ENCODE data around the gene FYN.
"Not testable (repeated sequence)": the region's sequence is repeated elsewhere in the genome, so short reads cannot be mapped to it uniquely, and the experiment has no call there.

The FYN gene

DNA sequence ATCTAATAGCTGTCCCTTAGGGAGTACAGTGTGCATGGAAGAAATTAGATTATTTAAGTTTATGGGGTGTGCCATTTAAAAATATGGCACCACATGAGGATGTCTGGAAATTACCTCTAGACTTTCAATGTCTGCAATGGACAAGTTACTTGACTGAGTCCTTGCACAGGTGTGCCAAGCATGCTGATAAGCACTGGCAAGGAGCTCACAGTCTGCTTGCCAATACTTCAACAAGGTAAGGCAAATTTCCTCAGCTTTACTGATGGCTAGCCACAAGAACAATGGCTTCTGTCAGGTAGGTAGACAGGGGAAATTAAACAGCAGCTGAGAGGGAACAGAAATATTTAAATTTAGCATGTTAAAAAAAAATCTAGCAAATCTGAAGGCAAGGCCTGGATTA lies 176.4 kb downstream of the FYN start:
- no peak for DNase-seq

DNA sequence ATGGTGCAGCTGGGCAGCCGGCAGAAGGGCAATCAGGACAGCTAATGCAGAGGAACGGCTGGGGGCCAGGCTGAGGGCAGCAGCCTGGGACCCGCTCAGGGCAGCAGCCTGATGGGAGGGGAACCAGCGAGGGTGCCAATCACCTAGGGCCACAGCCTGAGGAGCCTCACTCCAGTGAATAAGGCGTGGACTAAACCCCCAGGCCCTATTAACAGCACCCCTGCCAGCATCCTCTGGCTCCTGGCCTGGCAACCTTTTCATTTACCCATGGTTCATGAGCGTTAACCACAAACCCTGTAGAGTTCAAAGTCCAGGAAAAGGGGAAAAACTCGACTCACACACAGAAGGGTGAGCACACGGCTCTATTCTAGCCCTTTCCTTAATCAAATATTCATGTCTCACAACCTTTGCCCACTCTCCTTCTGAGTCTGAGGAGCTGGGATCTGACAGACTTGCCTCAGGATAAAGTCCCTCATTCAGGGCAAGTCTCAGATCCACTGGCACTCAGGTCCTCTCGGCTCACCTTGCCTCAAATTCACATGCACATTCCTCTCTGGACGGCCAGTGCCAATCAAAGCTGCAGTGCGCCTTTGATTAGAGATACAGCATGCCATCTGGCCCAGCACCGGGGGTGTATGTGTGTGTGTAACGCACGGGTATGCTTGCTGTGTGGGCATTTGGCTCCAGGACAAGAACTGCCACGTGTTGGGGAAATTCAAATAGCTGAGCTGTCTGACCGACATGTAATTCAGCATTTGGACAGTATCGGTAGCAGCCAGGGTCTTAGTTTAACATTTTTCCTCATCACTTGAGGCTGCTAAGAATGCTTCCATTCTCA lies 180.7 kb downstream of the FYN start:
- DNase-seq: no peak

DNA sequence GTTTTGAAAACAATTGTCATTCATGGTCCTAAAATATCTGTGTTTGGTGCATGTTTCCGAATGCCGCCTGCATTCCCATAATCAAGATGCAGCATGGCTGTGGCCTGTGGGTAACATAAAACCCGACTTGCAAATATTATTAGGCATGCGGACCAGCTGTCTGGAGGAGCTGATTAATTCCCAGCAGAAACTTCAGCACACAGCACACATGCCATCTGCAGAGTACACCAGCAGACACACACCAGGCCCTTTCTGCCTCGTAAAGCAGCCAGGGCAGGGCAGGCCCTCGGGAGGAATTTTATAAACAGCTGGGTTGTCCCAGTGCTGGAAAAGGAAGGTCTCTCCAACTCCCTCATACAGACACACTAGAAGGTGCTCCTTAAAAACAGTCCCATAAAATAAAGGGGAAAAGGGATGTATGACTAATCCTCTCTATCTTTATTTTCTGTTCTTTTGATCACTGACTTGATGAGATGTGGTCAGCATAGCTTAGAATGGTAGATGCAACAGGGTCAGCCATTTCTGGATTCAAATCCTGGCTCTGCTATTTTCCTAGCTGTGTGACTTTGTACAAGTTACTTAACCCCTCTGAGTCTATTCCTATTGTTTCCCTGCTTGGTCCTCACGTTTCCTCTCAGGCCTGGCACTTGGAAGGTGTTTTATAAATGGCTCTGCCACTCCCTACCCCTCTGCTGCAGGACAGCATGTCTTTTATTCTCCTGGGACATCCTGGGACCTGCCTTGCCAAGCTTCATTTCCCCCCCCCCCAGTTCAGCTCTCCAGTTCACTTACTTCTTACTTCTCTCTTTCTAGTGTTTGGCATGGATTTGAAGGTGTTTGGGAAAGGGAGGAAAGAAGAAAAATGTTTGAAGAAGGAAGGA lies 181.7 kb downstream of the FYN start:
- no peak for DNase-seq

DNA sequence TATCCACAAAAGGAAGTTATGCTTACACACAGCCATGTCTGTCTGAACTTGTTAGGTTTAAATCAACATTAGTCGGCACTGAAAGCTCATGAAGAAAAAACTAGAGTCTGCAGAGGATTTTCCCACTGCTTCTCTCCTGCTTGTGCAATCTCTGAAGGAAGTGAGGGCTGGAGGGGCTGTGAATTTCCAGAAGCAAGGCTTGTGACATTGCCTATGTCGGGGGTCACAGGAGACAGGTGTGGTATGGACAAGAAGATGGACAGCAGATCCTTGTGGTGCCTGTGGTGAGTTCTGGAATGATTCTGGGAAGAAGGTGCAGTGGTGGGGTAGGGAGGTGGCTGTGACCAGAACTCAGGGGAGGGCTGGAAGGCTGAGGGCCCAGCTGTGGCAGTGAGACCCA lies 183.3 kb downstream of the FYN start:
- no peak for DNase-seq

DNA sequence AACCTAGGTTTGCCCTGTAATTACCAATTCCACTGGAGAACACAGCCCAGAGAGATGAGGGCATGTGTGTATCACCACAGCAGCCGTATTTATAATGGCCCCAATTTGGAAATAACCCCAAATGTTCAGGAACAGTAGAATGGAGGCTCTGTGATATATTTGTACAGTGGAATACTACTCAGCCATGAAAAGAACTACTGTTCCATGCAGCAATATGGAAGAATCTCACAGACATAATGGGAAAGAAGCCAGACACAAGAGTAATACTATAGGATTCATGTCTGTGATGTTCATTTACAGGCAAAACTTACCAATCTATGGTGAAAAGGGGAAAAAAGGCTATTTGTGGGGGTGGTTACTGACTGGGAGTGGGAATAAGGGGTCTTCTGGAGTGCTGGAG lies 183.8 kb downstream of the FYN start:
- no peak for DNase-seq

DNA sequence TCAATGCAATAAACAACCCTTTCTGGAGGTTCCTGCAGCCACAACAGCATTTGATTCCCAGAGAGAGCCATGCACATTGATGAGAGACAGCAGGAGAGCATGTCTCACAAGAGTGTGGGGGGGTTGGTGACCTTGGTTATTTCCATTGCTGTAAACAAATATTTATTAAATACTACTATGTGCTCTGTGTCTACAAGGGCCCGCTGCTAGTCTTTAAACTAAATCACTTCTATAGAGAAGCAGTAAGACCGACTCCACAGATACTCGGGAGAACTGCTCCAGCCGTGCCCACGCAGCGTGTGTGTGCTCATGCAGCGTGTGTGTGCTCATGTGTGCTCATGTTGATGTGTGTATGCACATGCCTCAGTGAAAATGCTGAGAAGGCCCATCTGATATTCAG lies 184.9 kb downstream of the FYN start:
- DNase-seq: no peak

DNA sequence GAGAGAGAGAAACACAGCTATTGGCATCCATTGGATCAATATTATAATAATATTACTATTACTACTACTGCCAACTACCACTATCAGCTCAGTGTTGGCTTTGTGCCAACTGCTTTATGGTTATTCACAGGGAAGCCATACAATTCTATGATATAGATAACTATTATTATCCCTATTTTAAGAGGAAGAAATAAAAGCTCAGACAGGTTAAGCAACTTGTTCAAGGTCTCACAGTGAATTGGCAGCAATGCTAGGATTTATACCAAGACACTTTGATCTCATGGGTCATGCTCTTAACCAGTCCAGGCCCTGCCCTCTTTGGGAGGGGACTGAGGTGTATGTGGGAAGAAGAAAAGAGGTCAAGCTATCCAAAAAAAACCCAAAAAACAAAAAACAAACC lies 185.6 kb downstream of the FYN start:
- DNase-seq: no peak

DNA sequence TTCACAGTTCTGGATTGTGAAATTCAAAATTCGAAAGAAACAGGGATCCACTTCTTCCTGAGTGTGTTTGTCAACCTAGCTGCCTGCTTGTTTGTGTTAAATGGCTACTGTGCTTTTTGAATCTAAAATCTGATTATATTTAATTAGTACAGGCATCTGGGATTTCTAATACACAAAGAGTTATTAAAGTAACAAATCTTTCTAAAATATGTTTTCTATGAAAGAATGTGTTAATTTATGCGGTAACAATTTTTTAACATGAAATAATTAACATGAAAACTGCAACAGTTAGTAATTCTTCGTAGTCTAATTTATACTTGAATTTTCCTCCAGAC lies 186.4 kb downstream of the FYN start:
- DNase-seq: no peak

DNA sequence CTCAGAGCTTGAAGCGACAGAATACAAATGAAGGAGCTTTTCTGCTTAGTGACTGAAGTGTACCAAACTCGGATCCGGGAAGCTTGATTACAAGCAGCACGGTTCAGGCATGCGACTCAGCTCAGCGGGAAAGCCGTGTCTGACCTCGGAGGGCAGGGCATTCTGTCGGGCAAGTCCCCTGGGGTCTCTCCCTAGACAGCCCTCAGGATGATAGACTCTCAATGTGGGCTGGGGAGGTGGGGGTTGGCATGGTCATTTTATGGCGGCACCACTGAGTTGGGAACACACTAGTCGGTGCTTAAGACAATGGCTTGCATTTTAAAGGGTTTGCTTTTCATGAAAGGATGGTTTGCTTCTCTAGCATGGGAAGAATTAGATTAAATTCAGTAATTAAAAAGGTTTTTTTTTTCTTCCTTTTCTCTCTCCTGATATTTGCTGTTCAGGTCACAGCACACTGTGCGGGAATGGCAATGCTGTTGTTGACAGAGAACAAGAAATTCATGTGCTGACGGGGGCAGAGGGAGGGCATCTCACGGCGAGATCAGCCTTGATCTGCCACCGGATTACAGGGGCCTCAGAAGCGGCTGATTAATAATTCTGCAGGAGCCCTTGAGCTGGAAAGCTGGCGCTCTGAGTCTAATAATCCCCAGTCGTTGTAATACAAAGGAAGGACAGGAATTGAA lies 186.9 kb downstream of the FYN start:
- DNase-seq: no peak

DNA sequence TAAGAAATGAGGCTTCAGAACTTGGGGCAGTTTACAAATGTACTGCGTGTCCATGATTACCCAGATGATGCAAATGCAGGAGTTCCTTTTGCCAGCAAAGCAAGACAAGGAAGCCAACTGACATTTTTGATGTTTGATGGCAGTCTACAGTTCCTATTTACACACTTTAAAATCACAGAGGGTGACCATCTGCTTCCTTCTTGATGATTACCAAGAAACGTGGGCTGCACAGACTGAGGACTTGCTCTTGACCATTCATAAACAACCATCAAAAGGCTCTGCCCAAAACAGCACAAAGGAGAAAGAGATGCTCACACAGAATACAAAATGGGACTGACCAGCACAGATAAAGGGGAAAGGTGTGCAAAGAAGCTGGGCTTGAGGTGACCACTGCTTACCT lies 187.7 kb downstream of the FYN start:
- DNase-seq: no peak

DNA sequence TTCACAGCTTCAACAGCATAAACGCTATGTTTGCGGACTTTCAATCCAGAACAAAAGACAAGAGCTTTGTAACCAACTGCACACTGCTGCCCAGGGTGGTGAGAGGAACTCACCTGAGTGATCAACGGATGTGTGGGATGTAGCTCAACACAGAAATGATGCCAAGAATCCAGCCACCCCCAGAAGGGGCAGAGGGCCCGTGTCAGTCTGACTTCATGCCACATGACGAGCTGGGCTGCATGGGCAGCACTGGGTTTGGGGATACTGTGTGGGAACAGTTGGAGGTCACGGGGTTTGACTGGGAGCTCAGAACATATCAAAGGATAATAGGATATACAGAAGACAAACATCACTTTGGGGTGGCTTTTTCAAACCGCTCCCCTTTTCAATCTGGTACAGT lies 188.2 kb downstream of the FYN start:
- no peak for DNase-seq

DNA sequence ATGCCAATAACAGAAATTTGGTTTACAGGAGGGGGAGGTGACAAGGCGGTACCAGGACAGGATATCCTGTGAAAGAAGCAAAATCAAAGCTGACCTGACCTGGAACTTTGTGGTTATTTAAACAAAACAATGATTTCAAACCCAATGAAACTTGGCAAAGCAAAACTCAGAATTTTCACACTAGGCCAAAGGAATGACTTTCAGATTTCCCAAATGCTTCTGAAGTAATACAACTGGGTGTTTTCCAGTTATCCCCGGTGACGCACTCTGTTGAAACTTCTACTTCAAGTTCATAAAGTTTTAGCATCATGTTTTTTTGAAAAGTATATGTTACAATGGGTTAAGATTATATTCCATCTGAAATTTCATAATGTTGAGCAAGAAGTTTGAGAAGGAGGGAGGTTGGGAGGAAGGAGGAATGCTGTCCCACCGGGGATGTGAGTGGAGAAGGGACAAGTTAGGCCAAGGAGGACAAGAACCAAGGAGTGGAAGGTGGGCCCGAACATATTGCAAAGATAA lies 189.4 kb downstream of the FYN start:
- DNase-seq: no peak

DNA sequence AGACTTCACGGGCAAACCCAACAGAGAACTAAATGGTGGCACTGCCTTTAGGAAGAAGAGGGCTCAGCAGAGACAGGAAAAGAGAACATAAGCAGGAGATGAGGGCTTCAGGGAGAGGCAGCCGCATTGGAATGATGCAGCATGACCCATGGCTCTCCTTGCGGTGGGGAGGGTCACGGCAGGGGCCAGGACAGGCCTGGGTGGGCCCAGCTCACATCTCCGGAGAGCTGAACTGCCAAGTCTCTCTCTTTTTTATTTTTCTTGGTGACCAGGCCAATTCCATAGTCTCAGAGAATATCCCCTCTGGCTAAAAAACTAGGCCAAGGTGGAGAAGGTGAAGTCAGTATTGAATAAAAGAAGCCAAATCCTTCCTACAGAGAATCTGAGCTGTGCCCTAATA lies 190.1 kb downstream of the FYN start:
- no peak for DNase-seq

DNA sequence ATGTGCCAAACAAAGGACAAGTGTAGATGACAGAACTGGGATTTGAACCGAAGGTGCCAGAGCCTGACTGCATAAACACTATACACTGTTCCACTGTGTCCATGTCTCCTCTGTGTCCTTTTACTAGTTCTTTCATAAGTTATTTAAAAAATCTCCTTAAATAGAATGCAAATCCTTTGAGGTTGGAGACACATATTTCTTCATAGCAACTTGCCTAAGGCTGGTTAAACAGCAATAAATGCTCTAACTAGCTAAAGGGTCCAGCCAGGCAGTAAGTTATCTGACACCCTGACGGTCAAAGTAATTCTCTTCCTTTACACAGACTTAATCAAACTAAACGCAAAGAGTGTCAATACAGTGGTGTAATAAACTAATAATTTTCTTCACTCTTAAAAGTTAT lies 191.4 kb downstream of the FYN start:
- no peak for DNase-seq

DNA sequence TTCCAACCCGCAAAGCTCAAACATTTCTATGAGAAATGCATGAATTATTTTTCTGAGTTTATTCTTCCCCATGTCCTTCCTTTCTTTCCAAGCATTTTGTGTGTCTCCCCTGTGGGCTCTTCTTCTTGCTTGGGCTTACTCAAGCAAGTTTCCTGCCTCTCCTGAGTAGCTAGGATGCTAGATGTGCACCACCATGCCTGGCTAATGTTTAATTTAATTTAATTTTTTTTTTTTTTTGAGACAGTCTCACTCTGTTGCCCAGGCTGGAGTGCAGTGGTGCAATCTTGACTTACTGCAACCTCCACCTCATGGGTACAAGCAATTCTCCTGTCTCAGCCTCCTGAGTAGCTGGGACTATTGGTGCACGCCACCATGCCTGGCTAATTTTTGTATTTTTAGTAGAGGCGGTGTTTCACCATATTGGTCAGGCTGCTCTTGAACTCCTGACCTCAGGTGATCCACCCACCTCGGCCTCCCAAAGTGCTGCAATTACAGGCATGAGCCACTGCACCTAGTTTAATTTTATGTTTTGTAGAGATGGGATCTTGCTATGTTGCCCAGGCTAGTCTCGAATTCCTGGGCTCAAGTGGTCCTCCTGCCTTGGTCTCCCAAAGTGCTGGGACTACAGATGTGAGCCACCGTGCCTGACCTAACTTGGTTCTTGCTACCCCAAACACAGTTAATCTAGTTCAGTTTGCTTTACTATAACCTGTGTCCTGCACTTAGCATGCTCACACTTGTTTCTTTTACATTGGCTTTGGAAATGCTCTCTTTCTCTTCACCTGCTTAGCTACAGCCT lies 192.2 kb downstream of the FYN start:
- DNase-seq: not testable (repeated sequence)

DNA sequence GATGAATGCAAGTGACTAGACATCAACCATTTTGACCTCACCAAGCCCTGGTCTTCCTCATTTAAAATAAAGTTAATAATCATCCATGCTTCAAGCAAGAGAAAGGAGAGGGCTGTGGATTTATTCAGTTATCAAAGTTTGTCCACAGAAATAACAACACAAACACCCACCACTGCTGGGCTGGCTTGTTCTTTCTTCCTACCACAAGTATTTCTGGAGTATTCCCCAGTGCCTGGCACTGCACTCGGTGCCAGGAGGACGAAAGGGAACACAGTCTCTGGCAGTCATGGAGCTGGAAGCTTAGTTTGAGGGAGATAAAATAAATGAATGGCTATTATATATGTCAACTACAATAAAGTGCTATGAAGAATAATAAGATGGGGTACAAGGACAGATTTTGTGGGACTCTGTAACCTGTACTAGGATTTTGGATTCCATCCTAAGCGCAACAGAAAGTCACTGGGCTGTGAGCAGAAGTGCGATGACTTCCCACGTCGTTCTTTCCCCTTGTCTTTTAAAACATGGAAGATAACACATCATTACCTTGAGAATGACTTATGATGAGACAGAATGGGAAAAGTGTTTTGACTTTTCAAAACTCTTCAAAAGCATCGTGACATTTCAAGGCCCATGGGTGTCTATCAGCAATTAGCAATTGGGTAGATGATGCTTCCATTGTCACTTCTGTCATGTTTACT lies 193.1 kb downstream of the FYN start:
- no peak for DNase-seq

DNA sequence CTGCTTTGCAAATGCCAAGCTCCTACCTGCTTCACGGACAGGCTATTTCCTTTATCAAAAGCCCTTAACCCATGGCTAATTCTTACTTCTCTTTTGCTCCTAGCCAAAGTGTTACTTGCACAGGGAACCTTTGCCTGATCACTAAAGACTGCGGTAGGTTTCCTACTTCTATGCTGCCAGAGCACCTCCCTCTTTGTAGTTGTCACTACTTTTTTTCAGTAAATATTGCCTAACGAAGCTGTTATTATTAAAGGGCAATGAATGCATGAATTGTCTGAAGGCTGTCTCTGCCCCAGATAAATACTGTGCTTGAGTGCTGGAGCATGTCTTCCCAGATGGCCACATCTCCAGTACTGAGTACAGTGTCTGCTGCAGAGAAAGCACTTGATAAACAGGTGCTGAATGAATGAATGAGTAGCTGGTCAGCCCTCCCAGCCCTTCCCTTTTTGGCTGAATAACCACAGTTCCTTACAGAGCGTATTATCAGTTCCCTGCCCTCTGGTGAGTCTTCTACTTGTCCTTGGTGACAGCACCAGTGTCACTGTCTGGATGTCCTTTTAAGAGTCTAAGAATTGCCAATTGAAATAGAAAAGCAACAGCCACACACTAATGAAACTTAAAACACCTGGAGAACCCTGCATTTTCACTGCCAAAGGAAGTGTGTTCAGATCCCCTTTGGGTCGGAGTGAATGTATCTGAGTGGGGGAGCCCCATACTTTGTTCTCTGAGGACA lies 194.0 kb downstream of the FYN start:
- no peak for DNase-seq

DNA sequence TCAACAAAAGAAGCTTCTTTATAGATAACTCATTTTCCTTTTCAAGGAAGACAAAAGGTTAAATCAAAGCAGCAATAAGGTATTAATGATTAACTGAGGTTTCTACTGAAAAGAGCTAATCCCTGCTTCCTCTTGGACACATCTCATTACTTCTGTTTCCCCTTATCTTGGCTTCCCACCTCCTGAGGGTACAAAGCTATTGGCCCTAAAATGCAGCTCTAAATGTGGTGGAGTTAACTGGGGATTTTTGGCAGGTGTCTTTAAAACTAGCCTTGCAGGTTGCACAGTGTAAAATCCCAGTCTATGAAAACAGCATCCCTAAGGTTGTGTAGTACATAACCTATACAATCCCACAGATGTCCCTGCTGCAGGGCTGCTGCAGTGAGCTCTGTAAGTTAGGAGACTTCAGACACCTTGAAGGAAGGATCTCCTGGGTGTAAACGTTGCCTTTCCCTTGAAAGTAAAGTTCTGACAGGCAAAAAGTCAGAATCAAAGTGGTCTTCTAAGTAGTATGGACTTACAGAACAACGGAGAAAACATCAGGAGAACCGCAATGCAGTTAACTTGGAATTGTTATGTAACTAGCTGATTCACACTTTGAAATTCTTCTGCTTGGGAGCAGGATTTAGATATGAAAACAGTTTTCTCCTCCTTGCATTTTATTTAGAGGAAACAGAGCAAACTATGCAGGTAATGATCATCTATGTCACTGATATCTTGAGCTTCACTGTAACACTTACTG lies 195.8 kb downstream of the FYN start:
- DNase-seq: no peak

DNA sequence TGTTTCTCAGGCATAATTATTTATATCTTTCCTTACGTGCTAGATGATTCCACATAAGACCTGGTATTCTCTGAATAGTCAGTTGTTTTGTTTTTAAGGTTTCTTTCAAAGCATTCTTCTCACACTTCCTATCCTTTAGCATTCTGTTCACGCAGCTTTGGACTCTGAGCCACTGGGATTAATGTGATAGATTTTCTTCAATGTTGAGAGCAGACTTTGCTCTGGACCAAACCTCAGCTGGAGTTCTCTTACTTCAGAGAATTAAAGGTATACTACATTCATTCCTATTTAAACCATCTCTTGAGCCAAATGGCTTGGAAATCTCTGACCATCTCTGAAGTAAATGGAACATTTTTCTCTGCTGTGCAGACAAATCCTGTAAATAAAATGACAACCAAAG lies 196.9 kb downstream of the FYN start:
- no peak for DNase-seq

DNA sequence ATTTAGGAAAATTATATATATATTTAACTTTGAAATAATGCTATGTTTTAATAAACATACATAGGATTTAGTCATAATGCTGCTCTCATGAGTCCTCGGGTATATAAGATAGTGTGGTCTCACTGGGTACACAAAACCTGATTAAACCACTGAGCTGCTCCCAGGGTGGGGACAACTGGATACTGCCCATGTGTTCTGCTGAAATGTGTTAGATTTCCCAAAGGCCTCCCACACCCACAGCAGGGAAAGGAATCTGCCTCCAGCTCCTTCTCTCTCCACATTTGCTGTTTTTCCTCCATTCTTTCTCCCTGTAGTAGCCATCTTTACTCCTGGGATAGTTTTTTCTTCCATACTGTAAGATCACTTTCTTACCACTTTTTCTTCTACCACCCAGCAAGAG lies 198.4 kb downstream of the FYN start:
- no peak for DNase-seq

DNA sequence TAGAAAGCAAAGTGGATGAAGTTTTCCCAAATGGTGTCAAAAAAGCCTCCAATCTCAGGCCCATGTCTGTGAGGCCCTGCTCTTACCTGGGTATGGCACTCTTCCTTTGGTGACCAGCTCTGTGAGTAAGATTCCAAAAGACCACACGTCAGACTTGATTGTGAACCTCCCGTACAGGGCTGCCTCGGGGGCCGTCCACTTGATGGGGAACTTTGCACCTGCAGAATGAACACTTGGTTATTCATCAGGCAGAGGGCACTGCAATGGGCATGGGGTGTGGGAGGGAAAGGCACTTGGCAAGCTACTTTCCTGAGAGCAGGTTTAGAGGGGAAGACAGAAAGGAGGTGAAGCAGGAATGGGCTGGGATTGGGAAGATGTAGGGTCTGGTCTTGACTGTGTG lies 198.8 kb downstream of the FYN start:
- no peak for DNase-seq
